ENCODE results near the gene ERBIN. TPM values are rescaled to one million over a fixed set of nuclear protein-coding genes. Genes with fewer than 3 reads are reported as not detected.

ERBIN gene
- total and polyA plus RNA-seq, 2 experiments from 2014 or later: 15.6 to 26.4 TPM

DNA sequence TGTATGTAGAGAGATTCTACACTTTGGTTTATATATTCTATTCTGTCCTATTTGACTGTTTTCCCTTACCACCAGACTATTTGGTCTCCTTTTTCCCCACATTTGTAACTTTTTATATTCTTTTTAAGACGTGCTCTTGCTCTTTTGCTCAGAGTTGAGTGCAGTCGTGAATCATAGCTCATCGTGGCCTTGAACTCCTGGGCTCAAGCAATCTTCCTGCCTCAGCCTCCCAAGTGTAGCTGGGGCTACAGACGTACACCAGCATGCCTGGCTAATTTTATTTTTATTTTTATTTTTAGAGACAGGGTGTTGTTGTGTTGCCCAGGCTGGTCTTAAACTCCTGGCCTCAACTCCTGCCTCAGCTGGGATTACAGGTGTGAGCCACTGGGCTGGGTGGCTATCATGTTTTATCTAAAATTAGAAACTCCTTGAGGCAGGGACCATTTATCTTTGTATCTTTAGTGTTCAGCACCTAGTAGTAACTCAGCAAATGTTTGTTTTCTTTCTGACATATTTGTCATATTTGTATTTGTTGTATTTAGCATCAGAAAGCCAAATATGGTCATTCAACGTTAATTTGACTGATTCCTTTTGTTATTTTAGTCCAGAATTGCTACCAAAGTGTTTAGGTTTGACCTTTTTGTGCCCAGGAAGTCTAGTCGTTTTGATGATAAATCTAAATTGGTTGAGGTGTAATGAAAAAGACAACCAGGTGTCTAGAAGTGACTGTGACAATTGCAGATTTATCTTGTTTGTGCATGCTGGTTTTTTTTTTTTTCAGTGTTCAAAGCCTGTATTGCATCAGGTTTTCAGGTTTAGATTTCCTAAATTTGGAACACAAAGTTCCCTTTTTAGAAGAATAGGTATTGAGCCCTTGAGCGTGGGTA, 44.3 kb downstream of the ERBIN start (continued):
- TF ChIP-seq, protein P1, sequence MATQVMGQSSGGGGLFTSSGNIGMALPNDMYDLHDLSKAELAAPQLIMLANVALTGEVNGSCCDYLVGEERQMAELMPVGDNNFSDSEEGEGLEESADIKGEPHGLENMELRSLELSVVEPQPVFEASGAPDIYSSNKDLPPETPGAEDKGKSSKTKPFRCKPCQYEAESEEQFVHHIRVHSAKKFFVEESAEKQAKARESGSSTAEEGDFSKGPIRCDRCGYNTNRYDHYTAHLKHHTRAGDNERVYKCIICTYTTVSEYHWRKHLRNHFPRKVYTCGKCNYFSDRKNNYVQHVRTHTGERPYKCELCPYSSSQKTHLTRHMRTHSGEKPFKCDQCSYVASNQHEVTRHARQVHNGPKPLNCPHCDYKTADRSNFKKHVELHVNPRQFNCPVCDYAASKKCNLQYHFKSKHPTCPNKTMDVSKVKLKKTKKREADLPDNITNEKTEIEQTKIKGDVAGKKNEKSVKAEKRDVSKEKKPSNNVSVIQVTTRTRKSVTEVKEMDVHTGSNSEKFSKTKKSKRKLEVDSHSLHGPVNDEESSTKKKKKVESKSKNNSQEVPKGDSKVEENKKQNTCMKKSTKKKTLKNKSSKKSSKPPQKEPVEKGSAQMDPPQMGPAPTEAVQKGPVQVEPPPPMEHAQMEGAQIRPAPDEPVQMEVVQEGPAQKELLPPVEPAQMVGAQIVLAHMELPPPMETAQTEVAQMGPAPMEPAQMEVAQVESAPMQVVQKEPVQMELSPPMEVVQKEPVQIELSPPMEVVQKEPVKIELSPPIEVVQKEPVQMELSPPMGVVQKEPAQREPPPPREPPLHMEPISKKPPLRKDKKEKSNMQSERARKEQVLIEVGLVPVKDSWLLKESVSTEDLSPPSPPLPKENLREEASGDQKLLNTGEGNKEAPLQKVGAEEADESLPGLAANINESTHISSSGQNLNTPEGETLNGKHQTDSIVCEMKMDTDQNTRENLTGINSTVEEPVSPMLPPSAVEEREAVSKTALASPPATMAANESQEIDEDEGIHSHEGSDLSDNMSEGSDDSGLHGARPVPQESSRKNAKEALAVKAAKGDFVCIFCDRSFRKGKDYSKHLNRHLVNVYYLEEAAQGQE (IDR thresholded peaks at IDR 0.05; ENCODE audit: unreplicated experiment): no peak
- TF ChIP-seq ZNF114 (CRISPR knock-in tag; IDR thresholded peaks at IDR 0.05): no peak
- TF ChIP-seq EZH2 (IDR thresholded peaks at IDR 0.05; ENCODE audit: low read depth, unreplicated experiment): no peak
- TF ChIP-seq STAT1 (IDR thresholded peaks at IDR 0.05; ENCODE audit: unreplicated experiment): no peak

GRCh38 chr5:65971643-65972042, 45.3 kb downstream of the ERBIN start:
- peaks cover 27% of the 10 kb centered on the region for H3K4me1 Mint-ChIP-seq
- no peak overlapping the region for H3K27ac Mint-ChIP-seq
- no peaks in the 10 kb centered on the region for H3K27me3 ChIP-seq (ENCODE audit: insufficient read depth)
- H3K79me2 ChIP-seq (replicated peaks; ENCODE audit: insufficient read depth): peaks cover 98% of the 10 kb centered on the region
- H3K36me3 ChIP-seq (ENCODE audit: insufficient read depth): no peaks in the 10 kb centered on the region
- no peak overlapping the region for H3K27ac ChIP-seq (ENCODE audit: low read depth)
- H3K36me3 Mint-ChIP-seq (ENCODE audit: low read depth): peaks cover 27% of the 10 kb centered on the region
- DNase-seq (ENCODE audit: low spot score): no peak
- H3F3A ChIP-seq (replicated peaks; ENCODE audit: low read depth): no peaks in the 10 kb centered on the region
- no peak; the same call in 2 of the 3 replicates for ATAC-seq
- no peak overlapping the region for H3K4me2 ChIP-seq
- peaks cover 2% of the 10 kb centered on the region for H3K27me3 Mint-ChIP-seq (ENCODE audit: insufficient read depth, low read depth, poor library complexity)
- no peaks in the 10 kb centered on the region for H3K9me2 ChIP-seq (ENCODE audit: insufficient read depth)
- H3K4me3 Mint-ChIP-seq: no peak overlapping the region
- H3K4me1 ChIP-seq (ENCODE audit: insufficient read depth): peaks cover 21% of the 10 kb centered on the region
- peaks cover 17% of the 10 kb centered on the region for H3K9me3 Mint-ChIP-seq
- H3K4me3 ChIP-seq: no peak overlapping the region
- H2AFZ ChIP-seq: no peak overlapping the region
- peaks cover 20% of the 10 kb centered on the region; the same call in 1 of the 2 replicates for H4K20me1 ChIP-seq (replicated peaks; ENCODE audit: insufficient read depth)
- no peak for TF ChIP-seq JUNB (IDR thresholded peaks at IDR 0.05; ENCODE audit: unreplicated experiment)
- TF ChIP-seq EZH2 (IDR thresholded peaks at IDR 0.05; ENCODE audit: low read depth, unreplicated experiment): no peak
- TF ChIP-seq, protein P1 (IDR thresholded peaks at IDR 0.05; ENCODE audit: unreplicated experiment): no peak
- no peak for TF ChIP-seq STAT1 (IDR thresholded peaks at IDR 0.05; ENCODE audit: unreplicated experiment)
- no peak for TF ChIP-seq CTCF (conservative IDR thresholded peaks at IDR 0.05; ENCODE audit: low read depth in 2 of 2)
- TF ChIP-seq CREB1 (CRISPR knock-in tag; IDR thresholded peaks at IDR 0.05; ENCODE audit: low read depth): no peak
- TF ChIP-seq ZNF331 (CRISPR knock-in tag; IDR thresholded peaks at IDR 0.05; ENCODE audit: low read depth): no peak
- no peak for TF ChIP-seq POLR2AphosphoS5 (IDR thresholded peaks at IDR 0.05; ENCODE audit: low read depth)
